ENCODE data around the gene DRP2.
"Not testable (repeated sequence)": the region's sequence is repeated elsewhere in the genome, so short reads cannot be mapped to it uniquely, and the experiment has no call there.

Gene DRP2

DNA sequence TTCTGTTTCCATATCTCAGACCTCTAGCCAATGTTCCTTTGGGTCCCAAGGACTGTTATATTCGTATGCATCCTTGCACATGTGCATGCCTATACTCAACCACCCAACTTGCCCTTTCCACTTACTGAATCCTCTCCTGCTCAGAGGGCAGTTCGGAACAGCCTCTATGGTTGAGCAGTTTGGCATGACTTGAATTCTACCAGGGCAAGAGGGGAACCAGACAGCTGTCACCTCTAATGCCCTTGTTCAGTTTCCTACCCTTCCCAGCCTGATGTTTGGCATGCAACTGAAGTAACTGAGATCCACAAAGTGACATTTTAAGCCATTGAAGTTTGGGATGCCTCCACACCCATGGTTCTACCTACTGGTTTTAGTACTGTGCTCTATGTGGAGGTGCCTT is 17.5 kb downstream of the DRP2 start:
- DNase-seq, result no peak

GRCh38 chrX:101241531-101241930 is 21.9 kb downstream of the DRP2 start:
- no peak for DNase-seq

DNA sequence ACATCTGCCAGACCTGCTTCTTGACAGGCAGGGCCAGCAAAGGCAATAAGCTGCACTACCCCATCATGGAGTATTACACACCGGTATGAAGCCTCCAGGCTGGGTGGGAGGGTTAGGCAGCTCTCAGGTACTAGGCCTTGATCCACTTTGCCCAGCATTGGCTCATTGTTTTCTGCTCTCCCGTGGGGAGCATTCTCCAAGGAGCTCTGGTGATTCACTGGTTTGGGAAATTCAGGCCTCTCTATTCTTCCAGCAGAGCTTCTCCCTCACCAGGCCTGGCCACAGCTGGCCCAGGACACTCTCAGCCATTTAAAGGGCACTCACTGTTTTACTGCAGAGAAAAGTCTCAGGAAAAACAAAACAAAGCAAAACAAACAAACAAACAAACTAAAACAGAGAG is 33.0 kb downstream of the DRP2 start:
- no peak for DNase-seq

DNA sequence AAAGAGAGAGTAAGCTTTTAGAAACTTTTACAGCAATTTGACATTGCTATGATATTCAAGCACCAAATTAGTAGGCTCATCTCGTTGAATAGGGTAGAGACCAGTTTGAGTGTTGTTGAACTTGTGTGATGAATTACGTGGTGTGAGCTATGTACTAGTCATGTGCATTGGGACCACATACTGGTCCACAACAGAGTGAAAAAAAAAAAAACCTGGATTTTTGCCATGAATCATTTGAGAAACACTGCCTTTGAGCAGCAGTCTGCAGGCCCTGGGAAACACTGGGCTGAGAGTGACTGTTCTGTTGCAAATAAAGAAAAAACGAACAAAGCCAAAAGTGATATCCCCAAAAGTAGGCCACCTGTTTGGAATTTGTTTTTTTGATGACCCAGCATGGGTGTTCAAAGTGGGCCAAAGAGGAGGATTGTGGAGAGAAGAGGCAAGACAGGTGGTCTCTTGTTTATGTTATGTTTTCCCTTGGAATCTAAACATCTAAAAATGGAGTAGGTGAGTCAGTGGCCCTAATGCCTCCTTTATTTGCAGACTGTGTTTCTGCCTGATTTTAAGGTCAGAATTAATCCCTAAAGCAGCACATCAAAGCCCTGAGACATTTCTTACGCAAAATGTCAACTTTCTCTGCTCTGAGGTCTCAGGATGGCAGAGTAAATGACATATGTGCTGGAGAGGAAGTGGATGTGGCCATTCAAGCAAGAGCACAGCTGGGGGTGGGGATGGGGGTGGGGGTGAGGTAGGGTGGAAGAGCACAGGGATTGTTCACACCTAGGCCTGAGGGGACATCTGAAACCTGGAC is 38.1 kb downstream of the DRP2 start:
- DNase-seq, result no peak

DNA sequence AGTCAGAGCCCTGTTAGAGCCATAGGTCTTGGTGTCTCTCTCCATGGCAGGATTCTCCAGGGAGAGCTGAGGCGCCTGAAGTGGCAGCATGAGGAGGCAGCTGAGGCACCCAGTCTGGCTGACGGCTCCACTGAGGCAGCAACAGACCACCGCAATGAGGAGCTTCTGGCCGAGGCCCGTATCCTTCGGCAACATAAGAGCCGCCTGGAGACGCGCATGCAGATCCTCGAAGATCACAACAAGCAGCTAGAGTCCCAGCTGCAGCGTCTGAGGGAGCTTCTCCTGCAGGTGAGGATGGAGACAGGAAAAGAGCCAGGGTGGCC is 38.6 kb downstream of the DRP2 start:
- no peak for DNase-seq

DNA sequence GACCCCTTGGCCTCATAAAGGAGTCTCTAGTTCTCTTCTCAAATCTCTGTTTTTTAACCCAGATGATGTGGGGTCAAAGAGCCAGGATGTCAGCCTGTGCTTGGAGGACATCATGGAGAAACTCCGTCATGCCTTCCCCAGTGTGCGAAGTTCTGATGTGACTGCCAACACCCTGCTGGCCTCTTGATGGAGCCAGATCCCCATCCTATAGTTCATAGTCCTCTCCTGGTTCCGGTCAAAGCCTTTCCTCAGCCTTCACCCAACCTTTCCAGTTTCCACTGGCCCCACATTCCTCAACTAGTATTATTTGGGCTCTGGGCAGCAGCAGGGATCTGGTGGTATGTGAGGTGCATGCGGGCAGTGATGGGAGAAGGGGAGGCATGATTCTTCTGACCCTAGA is 40.8 kb downstream of the DRP2 start:
- no peak for DNase-seq

GRCh38 chrX:101262590-101262989 is 43.0 kb downstream of the DRP2 start:
- DNase-seq, result no peak

DNA sequence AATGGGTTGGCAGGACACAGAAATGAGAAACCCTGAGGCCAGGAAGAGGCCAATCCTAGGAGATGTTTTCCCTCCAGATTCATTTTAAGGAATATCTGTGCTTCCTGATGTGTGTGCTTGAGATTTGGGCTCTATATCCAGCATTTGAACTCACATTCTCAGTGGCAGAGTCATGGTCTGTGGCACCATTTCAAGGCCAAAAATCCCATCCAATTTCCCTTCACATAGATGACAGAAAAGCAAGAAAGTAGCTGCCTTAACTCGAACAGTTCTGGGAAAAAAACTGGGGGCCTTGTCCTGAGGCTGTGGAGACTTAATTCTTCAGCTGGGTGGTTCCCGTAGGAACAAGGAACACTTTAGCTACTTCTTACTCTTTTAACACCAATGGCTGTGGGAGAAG is 44.2 kb downstream of the DRP2 start:
- no peak for DNase-seq

- no peak for DNase-seq
Measured at GRCh38 chrX:101265869-101266428, 46.4 kb downstream of the DRP2 start.

- DNase-seq, result no peak
Measured at GRCh38 chrX:101274198-101274597, 54.6 kb downstream of the DRP2 start.

- no peak for DNase-seq
Measured at GRCh38 chrX:101276238-101276637, 56.7 kb downstream of the DRP2 start.

DNA sequence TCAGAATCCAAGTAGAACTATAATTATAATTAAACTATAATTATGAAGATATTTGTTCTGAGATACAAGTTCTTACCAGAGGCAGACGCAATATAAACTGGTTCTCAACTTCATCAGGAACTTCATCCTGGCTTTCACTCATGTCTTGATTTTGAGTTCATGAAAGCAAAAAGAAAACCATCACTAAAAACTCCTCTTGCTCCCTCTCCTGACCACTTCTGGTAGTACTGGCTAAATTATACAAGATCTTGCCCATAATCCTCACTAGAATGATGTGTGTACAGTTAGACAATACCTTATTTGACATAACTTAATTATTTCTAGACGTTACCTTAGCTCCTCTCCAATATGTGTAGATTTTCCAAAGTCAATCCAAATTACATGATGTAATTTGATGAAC is 67.8 kb downstream of the DRP2 start:
- DNase-seq, result peak; percentile 9 to 57

GRCh38 chrX:101290957-101291603 is 71.5 kb downstream of the DRP2 start, which contains the start of gene TAF7L:
TSS of gene TAF7L (minus strand) at chrX:101291334. CDS start at chrX:101287543, 3,791 bp downstream.
- no peak for DNase-seq

DNA sequence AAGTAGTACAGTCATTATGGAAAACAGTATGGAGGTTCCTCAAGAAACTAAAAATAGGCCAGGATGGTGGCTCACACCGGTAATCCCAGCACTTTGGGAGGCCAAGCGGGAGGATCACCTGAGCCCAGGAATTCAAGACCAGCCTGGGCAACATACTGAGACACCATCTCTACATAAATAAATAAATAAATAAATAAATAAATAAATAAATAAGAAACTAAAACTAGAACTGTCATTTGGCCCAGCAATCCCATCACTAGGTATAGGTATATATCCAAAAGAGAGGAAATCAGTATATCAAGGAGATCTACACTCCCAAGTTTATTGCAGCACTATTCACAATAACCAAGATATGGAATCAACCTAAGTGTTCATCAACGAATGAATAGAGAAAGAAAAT is 76.0 kb downstream of the DRP2 start:
- not testable (repeated sequence) for DNase-seq

DNA sequence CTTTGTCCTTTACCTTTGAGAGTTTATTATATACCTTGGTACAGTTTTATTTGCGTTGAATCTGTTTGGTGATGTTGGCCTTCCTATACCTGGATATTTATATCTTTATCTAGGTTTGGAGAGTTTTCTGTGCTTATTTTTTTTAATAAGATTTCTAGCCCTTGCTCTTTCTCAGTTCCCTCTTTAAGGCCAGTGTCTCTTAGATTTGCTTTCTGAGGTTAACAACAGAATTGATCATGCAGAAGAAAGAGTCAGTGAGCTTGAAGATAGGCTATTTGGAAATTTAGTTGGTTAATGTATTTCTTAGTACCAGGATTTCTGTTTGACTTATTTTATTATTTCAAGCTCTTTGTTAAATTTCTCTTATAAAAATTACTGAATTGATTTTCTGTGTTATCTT is 84.2 kb downstream of the DRP2 start:
- no peak for DNase-seq
